CD4-positive, alpha-beta T cell (primary cell): Measurements from ENCODE around the gene ZMYM3. TPM values are rescaled to one million over a fixed set of nuclear protein-coding genes. Genes with fewer than 3 reads are reported as not detected.

Experiments used
- ATAC-seq: fragments of 200-7000 bp; cut with Tn5 transposase; one replicate; pipeline ENCODE4 v1.10.0; 2022; ENCODE audit warnings: mild to moderate bottlenecking; ENCODE audit not compliant: poor library complexity
- CTCF ChIA-PET: fragments of 350-600 bp; sonication (Branson Sonifier 250); formaldehyde crosslinking; loops from one replicate; lab custom pipeline; 2021; ENCODE audit warnings: antibody characterized with exemption, inconsistent platforms; lab: Charles Lee
- POLR2A ChIA-PET: fragments of 350-600 bp; sonication (Branson Sonifier 250); formaldehyde crosslinking; loops from one replicate; lab custom pipeline; 2021; ENCODE audit warnings: antibody characterized with exemption, inconsistent platforms; lab: Charles Lee
- DNase-seq, 14 experiments: peaks; one replicate each; pipeline ENCODE4 v3.0.0-alpha.2; 2013 to 2020; ENCODE audit warnings: mixed read lengths in 2 of 14
- H3K27ac ChIP-seq, 2 donors: one replicate each; pipeline versions ENCODE4 v1.5.1 to v1.7.0; 2013; ENCODE audit warnings: low read length in 2 of 2, low read depth in 1 of 2, mild to moderate bottlenecking in 1 of 2
- H3K27me3 ChIP-seq, 2 experiments: 1 replicate in 1 of 2; 2 replicates in 1 of 2; pipeline versions ENCODE4 v1.6.1 to v1.7.0; 2013; ENCODE audit warnings: low read length in 2 of 2, control low read depth in 1 of 2, mild to moderate bottlenecking in 1 of 2, moderate library complexity in 1 of 2; ENCODE audit not compliant: insufficient read depth in 2 of 2, control insufficient read depth in 1 of 2
- H3K36me3 ChIP-seq: one replicate; pipeline ENCODE4 v1.6.1; 2013; ENCODE audit warnings: low read length, control low read depth; ENCODE audit not compliant: insufficient read depth
- H3K4me1 ChIP-seq: one replicate; pipeline ENCODE4 v1.6.1; 2013; ENCODE audit warnings: low read length, control low read depth; ENCODE audit not compliant: insufficient read depth
- H3K4me3 ChIP-seq: one replicate; pipeline ENCODE4 v1.5.1; 2013; ENCODE audit warnings: mild to moderate bottlenecking, low read length, moderate library complexity
- H3K9me3 ChIP-seq, 2 experiments: 1 replicate in 1 of 2; 2 replicates in 1 of 2; pipeline versions ENCODE4 v1.6.1 to v1.7.0; 2013; ENCODE audit warnings: low read length in 2 of 2, mild to moderate bottlenecking in 2 of 2, control low read depth in 1 of 2, moderate library complexity in 1 of 2; ENCODE audit not compliant: control insufficient read depth in 1 of 2, insufficient read depth in 1 of 2
- H3K27ac Mint-ChIP-seq: one replicate; pipeline ENCODE4 v1.8.0; 2020; ENCODE audit warnings: mixed read lengths
- H3K27me3 Mint-ChIP-seq: one replicate; pipeline ENCODE4 v1.8.0; 2021; ENCODE audit warnings: mixed read lengths
- H3K36me3 Mint-ChIP-seq: one replicate; pipeline ENCODE4 v1.8.0; 2021; ENCODE audit warnings: low read depth, mixed read lengths
- H3K4me1 Mint-ChIP-seq: one replicate; pipeline ENCODE4 v1.8.0; 2021; ENCODE audit warnings: low read depth, mixed read lengths
- H3K4me3 Mint-ChIP-seq: one replicate; pipeline ENCODE4 v1.8.0; 2020; ENCODE audit warnings: mild to moderate bottlenecking, mixed read lengths
- H3K9me3 Mint-ChIP-seq: one replicate; pipeline ENCODE4 v1.8.0; 2020; ENCODE audit warnings: mixed read lengths
- intact Hi-C, 2 experiments: fragments of 100-400 bp; cut with DNase I in 1 of 2; cut with micrococcal nuclease in 1 of 2; formaldehyde crosslinking; loops; one replicate each; pipeline versions ENCODE4 v1.15.1 to v1.9.0; 2023 to 2025; cut with DNase I, micrococcal nuclease
- total RNA-seq, 174 experiments: library from RNA in 2 of 174; stranded (reverse) in 2 of 174; gene quantifications; one replicate each; pipeline ENCODE4 v1.2.3 and lab custom pipeline; 2021 to 2026
- TF ChIP-seq, protein P1 (sequence below): fragments of 200-600 bp; IDR thresholded peaks from one replicate; pipeline ENCODE4 v1.8.0; 2022; ENCODE audit warnings: antibody characterized with exemption, mild to moderate bottlenecking

ZMYM3 gene
- total RNA-seq, 2 experiments from 2014 or later = 16.7 to 17.6 TPM

DNA sequence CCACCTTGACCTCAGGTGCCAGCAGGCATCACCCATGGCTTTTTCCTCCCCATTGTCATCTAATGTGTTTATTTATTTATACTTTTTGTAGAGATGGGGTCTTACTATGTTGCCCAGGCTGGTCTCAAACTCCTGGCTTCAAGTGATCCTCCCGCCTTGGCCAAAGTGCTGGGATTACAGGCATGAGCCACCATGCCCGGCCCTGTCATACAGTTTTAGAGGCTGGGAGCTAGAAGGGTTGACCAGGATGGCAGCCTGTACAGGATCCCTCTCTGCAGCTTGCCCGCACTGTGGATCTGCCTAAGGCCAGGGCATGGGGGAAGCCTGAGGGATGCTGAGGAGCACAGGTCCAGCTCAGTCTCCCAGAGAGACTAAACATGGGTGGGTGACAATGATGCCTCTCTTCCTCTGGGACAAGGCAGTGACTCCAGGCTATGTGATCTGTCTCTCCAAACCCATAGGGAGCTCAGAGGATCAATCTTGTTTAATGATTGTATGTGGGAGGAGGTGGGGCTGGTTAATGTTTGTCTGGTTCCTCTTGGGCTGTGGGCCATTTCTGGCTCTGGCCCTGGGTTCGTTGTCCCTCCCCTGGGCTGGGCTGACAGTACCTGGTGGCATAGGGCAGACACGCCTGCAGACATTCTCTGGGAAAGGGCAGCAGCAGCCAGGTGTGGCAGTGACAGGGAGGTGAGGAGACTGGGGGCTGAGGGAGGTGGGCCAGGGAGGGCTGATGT lies 39.2 kb downstream of the ZMYM3 start:
- Histone ChIP-seq H3K36me3 (no peaks in the 10 kb centered on the region), H3K27me3 (no peaks in the 10 kb centered on the region), H3K4me1 (no peaks in the 10 kb centered on the region), H3K27ac (no peak overlapping the region), H3K9me3 (no peaks in the 10 kb centered on the region), H3K4me3 (no peak overlapping the region)
- Mint-ChIP-seq H3K36me3 (no peaks in the 10 kb centered on the region), H3K4me3 (no peak overlapping the region), H3K27ac (no peak overlapping the region), H3K9me3 (no peaks in the 10 kb centered on the region), H3K27me3 (no peaks in the 10 kb centered on the region), H3K4me1 (peaks cover 6% of the 10 kb centered on the region)
- ChIA-PET CTCF (no interaction called here), POLR2A (no interaction called here)
- intact Hi-C loops = no loop called here
- ATAC-seq = no peak
- TF ChIP-seq, protein P1, sequence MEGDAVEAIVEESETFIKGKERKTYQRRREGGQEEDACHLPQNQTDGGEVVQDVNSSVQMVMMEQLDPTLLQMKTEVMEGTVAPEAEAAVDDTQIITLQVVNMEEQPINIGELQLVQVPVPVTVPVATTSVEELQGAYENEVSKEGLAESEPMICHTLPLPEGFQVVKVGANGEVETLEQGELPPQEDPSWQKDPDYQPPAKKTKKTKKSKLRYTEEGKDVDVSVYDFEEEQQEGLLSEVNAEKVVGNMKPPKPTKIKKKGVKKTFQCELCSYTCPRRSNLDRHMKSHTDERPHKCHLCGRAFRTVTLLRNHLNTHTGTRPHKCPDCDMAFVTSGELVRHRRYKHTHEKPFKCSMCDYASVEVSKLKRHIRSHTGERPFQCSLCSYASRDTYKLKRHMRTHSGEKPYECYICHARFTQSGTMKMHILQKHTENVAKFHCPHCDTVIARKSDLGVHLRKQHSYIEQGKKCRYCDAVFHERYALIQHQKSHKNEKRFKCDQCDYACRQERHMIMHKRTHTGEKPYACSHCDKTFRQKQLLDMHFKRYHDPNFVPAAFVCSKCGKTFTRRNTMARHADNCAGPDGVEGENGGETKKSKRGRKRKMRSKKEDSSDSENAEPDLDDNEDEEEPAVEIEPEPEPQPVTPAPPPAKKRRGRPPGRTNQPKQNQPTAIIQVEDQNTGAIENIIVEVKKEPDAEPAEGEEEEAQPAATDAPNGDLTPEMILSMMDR = no peak
- DNase-seq = no peak

DNA sequence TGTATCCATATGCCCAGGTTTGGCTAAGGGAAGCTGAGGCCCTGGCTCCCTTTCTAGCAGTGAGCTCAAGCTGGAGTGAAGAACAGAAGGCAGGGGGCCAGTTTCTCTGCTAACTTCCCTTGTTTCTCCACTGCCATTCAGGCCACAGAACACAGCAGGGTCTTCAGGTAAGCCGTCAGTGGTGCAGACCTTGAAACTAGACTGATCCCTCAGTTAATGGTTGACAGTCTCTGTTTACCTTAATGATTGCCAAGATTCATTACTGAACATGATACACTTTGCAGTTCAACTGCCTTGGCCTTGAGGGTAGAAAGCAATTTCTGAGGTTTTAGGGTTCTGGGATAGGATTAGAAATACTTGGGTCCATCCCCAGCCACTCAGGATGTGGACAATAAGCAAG lies 39.8 kb downstream of the ZMYM3 start:
- Histone ChIP-seq H3K4me3 (no peak overlapping the region), H3K4me1 (no peaks in the 10 kb centered on the region), H3K9me3 (no peaks in the 10 kb centered on the region), H3K27me3 (no peaks in the 10 kb centered on the region), H3K36me3 (no peaks in the 10 kb centered on the region), H3K27ac (no peak overlapping the region)
- no peak for DNase-seq
- Mint-ChIP-seq H3K27me3 (no peaks in the 10 kb centered on the region), H3K36me3 (no peaks in the 10 kb centered on the region), H3K9me3 (no peaks in the 10 kb centered on the region), H3K4me1 (peaks cover 6% of the 10 kb centered on the region), H3K4me3 (no peak overlapping the region), H3K27ac (no peak overlapping the region)
- ChIA-PET POLR2A (no interaction called here), CTCF (no interaction called here)
- no peak for ATAC-seq
- intact Hi-C loops = no loop called here
- TF ChIP-seq, protein P1 = no peak

DNA sequence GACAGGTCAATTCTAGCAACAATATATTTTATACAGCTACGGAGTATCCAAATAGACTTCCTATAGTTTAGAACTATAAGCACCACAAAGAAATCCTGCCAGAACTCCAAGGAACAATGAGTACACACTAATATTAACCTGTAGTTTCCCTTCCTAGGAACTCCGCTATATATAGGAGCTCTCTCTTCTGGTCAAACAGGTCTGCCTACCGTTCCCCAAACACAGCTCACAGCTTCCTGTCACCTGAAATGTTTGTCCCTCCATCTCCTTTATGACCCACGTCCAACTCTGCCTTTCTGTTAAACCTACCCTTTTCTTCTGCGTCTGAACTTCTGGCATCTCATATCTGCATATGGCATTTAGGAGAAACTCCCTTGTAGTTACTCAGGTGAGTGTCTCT lies 41.4 kb downstream of the ZMYM3 start:
- ChIA-PET CTCF (no interaction called here), POLR2A (no interaction called here)
- no peaks in the 10 kb centered on the region for H3K9me3 Mint-ChIP-seq

More for the DNA sequence above, 41.4 kb downstream of the ZMYM3 start:
- TF ChIP-seq, protein P1 = no peak
- intact Hi-C loops = no loop called here
- Mint-ChIP-seq H3K27me3 (no peaks in the 10 kb centered on the region), H3K27ac (no peak overlapping the region), H3K4me3 (no peak overlapping the region), H3K36me3 (no peaks in the 10 kb centered on the region), H3K4me1 (peaks cover 6% of the 10 kb centered on the region)
- Histone ChIP-seq H3K27ac (no peak overlapping the region), H3K4me3 (no peak overlapping the region), H3K9me3 (no peaks in the 10 kb centered on the region), H3K27me3 (no peaks in the 10 kb centered on the region), H3K36me3 (no peaks in the 10 kb centered on the region), H3K4me1 (no peaks in the 10 kb centered on the region)
- ATAC-seq (no peak), DNase-seq (no peak)
